ENCODE results near the gene JMY.

Gene JMY

DNA sequence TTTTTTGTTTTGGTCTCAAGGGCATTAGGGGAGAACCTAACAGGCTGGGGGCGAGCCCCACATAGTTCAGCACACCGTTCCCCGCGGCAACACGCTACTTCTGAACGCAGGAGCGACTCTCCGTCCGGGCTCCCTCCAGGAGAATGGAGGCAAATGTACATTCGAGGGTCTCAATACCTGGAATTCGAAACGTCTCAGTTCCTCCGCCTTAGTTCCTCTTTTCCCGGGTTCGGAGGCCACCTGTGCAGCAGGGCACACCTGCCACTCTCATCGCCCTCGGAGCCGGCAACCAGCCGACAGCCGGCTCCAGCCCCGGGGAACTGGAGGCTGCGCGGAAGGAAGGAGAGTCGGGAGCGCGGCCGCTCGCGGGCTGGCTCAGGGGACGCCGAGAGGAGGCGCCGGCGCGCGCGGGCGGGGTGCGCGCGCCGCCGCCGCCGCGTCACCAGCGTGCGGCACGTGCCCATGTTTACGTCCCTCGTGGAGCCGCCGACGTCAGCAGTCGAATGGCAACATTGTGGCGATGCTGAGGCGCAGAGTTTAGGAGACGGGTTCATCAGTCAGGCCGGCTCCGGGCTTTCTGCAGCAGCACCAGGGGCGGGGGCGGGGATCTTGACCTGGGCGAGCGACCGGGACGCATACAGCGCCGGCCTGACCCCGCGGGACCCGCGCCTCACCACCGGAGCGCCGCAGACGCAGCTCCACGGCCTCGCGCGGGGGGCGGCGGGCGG is at the start of gene JMY:
TSS of gene JMY (plus strand) at position 498 of the 728 bp plus-strand sequence. CDS start 520 bp downstream, outside the sequence.
- peak; percentile 33 for DNase-seq (ENCODE audit: extremely low read depth, low read depth)
- peak within 1 kb of the TSS; percentile 78 for H3K4me3 ChIP-seq (replicated peaks; ENCODE audit: low read depth, low read length)
- no peak for TF ChIP-seq CTCF (IDR thresholded peaks at IDR 0.05; ENCODE audit: low read depth, low read length, missing control alignments)

GRCh38 chr5:79186455-79186854 is 49.5 kb upstream of the JMY start:
- TF ChIP-seq CTCF (IDR thresholded peaks at IDR 0.05; ENCODE audit: low read depth, low read length, missing control alignments) = no peak
- no peak for DNase-seq (ENCODE audit: extremely low read depth, low read depth)
- no peak overlapping the region for H3K4me3 ChIP-seq (replicated peaks; ENCODE audit: low read depth, low read length)

- H3K4me3 ChIP-seq (replicated peaks; ENCODE audit: low read depth, low read length) = no peak overlapping the region
- TF ChIP-seq CTCF (IDR thresholded peaks at IDR 0.05; ENCODE audit: low read depth, low read length, missing control alignments) = no peak
- DNase-seq (ENCODE audit: extremely low read depth, low read depth) = no peak
Measured at GRCh38 chr5:79189439-79190234, 46.3 kb upstream of the JMY start.

- no peak overlapping the region for H3K4me3 ChIP-seq (replicated peaks; ENCODE audit: low read depth, low read length)
- TF ChIP-seq CTCF (IDR thresholded peaks at IDR 0.05; ENCODE audit: low read depth, low read length, missing control alignments) = no peak
- no peak for DNase-seq (ENCODE audit: extremely low read depth, low read depth)
Measured at GRCh38 chr5:79190235-79190529, 45.7 kb upstream of the JMY start.

- DNase-seq (ENCODE audit: extremely low read depth, low read depth) = no peak
- no peak overlapping the region for H3K4me3 ChIP-seq (replicated peaks; ENCODE audit: low read depth, low read length)
- no peak for TF ChIP-seq CTCF (IDR thresholded peaks at IDR 0.05; ENCODE audit: low read depth, low read length, missing control alignments)
Measured at GRCh38 chr5:79191457-79191856, 44.5 kb upstream of the JMY start.

GRCh38 chr5:79193643-79194042 is 42.3 kb upstream of the JMY start:
- TF ChIP-seq CTCF (IDR thresholded peaks at IDR 0.05; ENCODE audit: low read depth, low read length, missing control alignments) = no peak
- H3K4me3 ChIP-seq (replicated peaks; ENCODE audit: low read depth, low read length) = no peak overlapping the region
- no peak for DNase-seq (ENCODE audit: extremely low read depth, low read depth)

Measured in HFF-Myc (cell line).